Loucy (cell line): Measurements from ENCODE around the gene ITCH.
"Not testable (repeated sequence)": the region's sequence is repeated elsewhere in the genome, so short reads cannot be mapped to it uniquely, and the experiment has no call there.

Experiments used
- H2AFZ ChIP-seq: fragments of 200-600 bp; sonication (generic); 2 replicates; pipeline ENCODE4 v1.6.0; 2016; ENCODE audit warnings: antibody characterized with exemption, mild to moderate bottlenecking, low read length, moderate library complexity
- H3F3A ChIP-seq: fragments of 200-600 bp; 2 replicates; pipeline ENCODE4 v1.6.0; 2016; ENCODE audit warnings: antibody characterized with exemption, low read depth, mild to moderate bottlenecking
- H3K27me3 ChIP-seq: fragments of 200-600 bp; sonication (generic); 2 replicates; pipeline ENCODE4 v1.6.1; 2014; ENCODE audit warnings: low read length, mild to moderate bottlenecking; ENCODE audit not compliant: insufficient read depth, poor library complexity, severe bottlenecking
- H3K36me3 ChIP-seq: fragments of 200-600 bp; sonication (generic); 2 replicates; pipeline ENCODE4 v1.6.1; 2016; ENCODE audit warnings: low read length; ENCODE audit not compliant: insufficient read depth
- H3K4me1 ChIP-seq: fragments of 200-600 bp; sonication (generic); 2 replicates; pipeline ENCODE4 v1.5.1; 2014; ENCODE audit warnings: low read length, mild to moderate bottlenecking; ENCODE audit not compliant: insufficient read depth, poor library complexity, severe bottlenecking
- H3K4me2 ChIP-seq: fragments of 200-600 bp; sonication (generic); 2 replicates; pipeline ENCODE4 v1.6.0; 2014; ENCODE audit warnings: antibody characterized with exemption, low read length, low read depth, mild to moderate bottlenecking; ENCODE audit not compliant: poor library complexity, severe bottlenecking
- H3K4me3 ChIP-seq: fragments of 200-600 bp; sonication (generic); 2 replicates; pipeline ENCODE4 v1.5.1; 2014; ENCODE audit warnings: low read length, mild to moderate bottlenecking, mixed read lengths; ENCODE audit not compliant: poor library complexity, severe bottlenecking
- H3K79me2 ChIP-seq: fragments of 200-600 bp; sonication (generic); 2 replicates; pipeline ENCODE4 v1.6.1; 2014; ENCODE audit warnings: low read length; ENCODE audit not compliant: insufficient read depth
- H3K9ac ChIP-seq: fragments of 200-600 bp; sonication (generic); 2 replicates; pipeline ENCODE4 v1.6.0; 2014; ENCODE audit warnings: mild to moderate bottlenecking, low read depth, low read length, moderate library complexity; ENCODE audit not compliant: poor library complexity, severe bottlenecking
- H3K9me2 ChIP-seq: fragments of 200-600 bp; sonication (generic); replicated peaks from 2 replicates; pipeline ENCODE4 v1.6.1; 2016; ENCODE audit warnings: low read depth, low read length, mixed read lengths
- H3K9me3 ChIP-seq: fragments of 200-600 bp; sonication (generic); 2 replicates; pipeline ENCODE4 v1.6.1; 2014; ENCODE audit warnings: mild to moderate bottlenecking, antibody characterized with exemption, low read length, low read depth; ENCODE audit not compliant: insufficient read depth
- H4K20me1 ChIP-seq: fragments of 200-600 bp; sonication (generic); 2 replicates; pipeline ENCODE4 v1.6.0; 2014; ENCODE audit warnings: antibody characterized with exemption, low read length, mild to moderate bottlenecking; ENCODE audit not compliant: insufficient read depth, poor library complexity, severe bottlenecking
- CTCF ChIP-seq: fragments of 200-600 bp; sonication (generic); conservative IDR thresholded peaks from 2 replicates; pipeline ENCODE4 v1.5.1; 2014; ENCODE audit warnings: mild to moderate bottlenecking, antibody characterized with exemption, low read length
- EZH2phosphoT487 ChIP-seq: fragments of 200-600 bp; IDR thresholded peaks from 2 replicates; pipeline ENCODE4 v1.6.1; 2018; ENCODE audit warnings: antibody characterized with exemption, mild to moderate bottlenecking, moderate library complexity, borderline replicate concordance

ITCH gene

GRCh38 chr20:34404803-34405202 is 41.7 kb downstream of the ITCH start:
- Histone ChIP-seq H3K9me2 (no peaks in the 10 kb centered on the region), H3K4me2 (peak overlapping the region; percentile 64), H3K9ac (no peak overlapping the region), H3F3A (0 out of 2 replicates have a peak, but pooled peaks cover 2% of the 10 kb centered on the region), H2AFZ (no peak overlapping the region), H3K36me3 (peaks cover 43% of the 10 kb centered on the region; the same call in 1 of the 2 replicates), H3K27me3 (no peaks in the 10 kb centered on the region), H3K4me3 (no peak overlapping the region), H3K4me1 (peaks cover 17% of the 10 kb centered on the region), H3K9me3 (no peaks in the 10 kb centered on the region), H4K20me1 (peaks cover 47% of the 10 kb centered on the region), H3K79me2 (peaks cover 82% of the 10 kb centered on the region)
- TF ChIP-seq CTCF (no peak), EZH2phosphoT487 (no peak)

GRCh38 chr20:34405247-34405651 is 42.2 kb downstream of the ITCH start:
- H3K9ac ChIP-seq, result not testable (repeated sequence)

GRCh38 chr20:34405942-34406341 is 42.9 kb downstream of the ITCH start:
- peaks cover 17% of the 10 kb centered on the region for H3K4me1 ChIP-seq
- H3F3A ChIP-seq, H3K27me3 ChIP-seq, H3K4me3 ChIP-seq, H3K9ac ChIP-seq, H3K9me3 ChIP-seq, H3K9me2 ChIP-seq, H2AFZ ChIP-seq: not testable (repeated sequence)
- H3K4me2 ChIP-seq, result peak overlapping the region; percentile 64
- peaks cover 47% of the 10 kb centered on the region for H4K20me1 ChIP-seq
- H3K36me3 ChIP-seq, result peaks cover 52% of the 10 kb centered on the region; the same call in 1 of the 2 replicates
- peaks cover 76% of the 10 kb centered on the region for H3K79me2 ChIP-seq

More at GRCh38 chr20:34405247-34405651, 42.2 kb downstream of the ITCH start:
- not testable (repeated sequence) for H2AFZ ChIP-seq, H3F3A ChIP-seq, H3K27me3 ChIP-seq, H3K9me2 ChIP-seq, H3K9me3 ChIP-seq, H3K4me3 ChIP-seq
- H3K4me1 ChIP-seq, result peaks cover 17% of the 10 kb centered on the region
- peak overlapping the region; percentile 64 for H3K4me2 ChIP-seq
- peaks cover 80% of the 10 kb centered on the region for H3K79me2 ChIP-seq
- peaks cover 47% of the 10 kb centered on the region for H4K20me1 ChIP-seq
- H3K36me3 ChIP-seq, result peaks cover 48% of the 10 kb centered on the region; the same call in 1 of the 2 replicates

- TF ChIP-seq EZH2phosphoT487 (no peak), CTCF (no peak)
- H3K9me2 ChIP-seq, result no peaks in the 10 kb centered on the region
- no peaks in the 10 kb centered on the region for H3K9me3 ChIP-seq
- peaks cover 55% of the 10 kb centered on the region; the same call in 1 of the 2 replicates for H3K36me3 ChIP-seq
- H4K20me1 ChIP-seq, result peaks cover 36% of the 10 kb centered on the region
- H3K27me3 ChIP-seq, result no peaks in the 10 kb centered on the region
- peaks cover 17% of the 10 kb centered on the region for H3K4me1 ChIP-seq
- no peak overlapping the region for H2AFZ ChIP-seq
- peaks cover 56% of the 10 kb centered on the region for H3K79me2 ChIP-seq
- H3K9ac ChIP-seq, result no peak overlapping the region
- H3K4me3 ChIP-seq, result no peak overlapping the region
- no peak overlapping the region for H3K4me2 ChIP-seq
- H3F3A ChIP-seq, result 0 out of 2 replicates have a peak, but pooled peaks cover under 1% of the 10 kb centered on the region
Observed at GRCh38 chr20:34407962-34408474, 44.9 kb downstream of the ITCH start.
